NCI-H526 (cell line): ENCODE results near the gene GIPC2.
"Not testable (repeated sequence)": the region's sequence is repeated elsewhere in the genome, so short reads cannot be mapped to it uniquely, and the experiment has no call there.

Experiments
- DNase-seq, 2 experiments: peaks; one replicate each; lab custom pipeline; 2025; lab: John Stamatoyannopoulos, UW

Gene GIPC2

DNA sequence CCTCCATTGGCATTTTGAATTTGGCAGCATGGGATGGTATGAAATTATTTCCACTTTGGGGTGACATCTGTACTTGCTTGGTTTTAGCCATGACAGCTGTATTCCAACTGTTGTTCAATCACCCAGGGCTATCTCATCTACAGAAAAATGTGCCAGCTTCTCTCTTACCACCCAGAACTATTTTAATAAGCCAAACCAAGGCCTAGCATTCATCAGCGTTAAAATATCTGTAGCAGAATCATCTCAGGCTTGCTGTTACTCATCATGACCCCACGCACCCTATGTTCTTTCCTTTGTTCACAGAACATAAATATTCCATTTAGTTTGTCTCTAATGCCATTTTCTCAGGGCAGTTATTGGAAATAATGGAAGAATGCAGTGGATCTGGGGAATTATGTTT is 49.8 kb downstream of the GIPC2 start:
- DNase-seq = no peak

DNA sequence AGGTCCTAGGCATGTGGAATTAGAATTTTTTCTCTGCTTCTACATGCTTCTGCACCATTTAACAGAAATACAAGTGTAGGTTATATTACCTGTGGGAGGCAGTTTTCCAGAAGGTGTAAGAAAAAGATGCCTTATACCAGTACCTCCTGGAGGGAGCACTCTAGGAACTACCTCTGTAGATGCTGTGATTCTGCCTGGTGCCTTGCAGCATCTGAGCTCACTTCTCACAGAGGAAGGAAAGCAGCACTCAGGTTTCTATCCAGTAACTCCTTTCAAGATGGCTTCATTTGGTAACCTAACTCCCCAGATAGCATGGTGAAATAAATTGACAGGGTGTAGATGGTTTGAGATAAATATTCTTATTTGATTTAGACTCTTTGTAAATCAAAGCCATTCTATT is 50.3 kb downstream of the GIPC2 start:
- no peak for DNase-seq

DNA sequence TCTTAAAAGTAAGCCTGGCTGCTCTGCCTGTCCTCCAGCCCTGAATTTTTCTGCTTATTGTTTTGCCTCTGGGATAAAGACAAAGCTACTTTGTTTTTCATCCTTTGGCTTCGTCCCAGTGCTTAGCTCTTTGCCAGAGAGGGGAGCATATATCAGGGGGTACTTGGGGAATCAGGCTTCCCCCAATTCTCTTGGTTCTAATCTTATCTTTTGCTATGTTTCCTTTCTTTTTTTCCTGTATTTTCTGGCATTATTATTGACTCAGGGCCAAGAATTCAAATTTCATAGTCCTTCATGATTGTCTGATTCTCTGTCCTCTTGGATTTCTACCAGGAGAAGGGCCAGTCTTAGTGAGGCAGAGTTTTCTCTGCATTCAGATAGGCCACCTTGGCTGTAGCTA is 51.2 kb downstream of the GIPC2 start:
- DNase-seq = no peak

DNA sequence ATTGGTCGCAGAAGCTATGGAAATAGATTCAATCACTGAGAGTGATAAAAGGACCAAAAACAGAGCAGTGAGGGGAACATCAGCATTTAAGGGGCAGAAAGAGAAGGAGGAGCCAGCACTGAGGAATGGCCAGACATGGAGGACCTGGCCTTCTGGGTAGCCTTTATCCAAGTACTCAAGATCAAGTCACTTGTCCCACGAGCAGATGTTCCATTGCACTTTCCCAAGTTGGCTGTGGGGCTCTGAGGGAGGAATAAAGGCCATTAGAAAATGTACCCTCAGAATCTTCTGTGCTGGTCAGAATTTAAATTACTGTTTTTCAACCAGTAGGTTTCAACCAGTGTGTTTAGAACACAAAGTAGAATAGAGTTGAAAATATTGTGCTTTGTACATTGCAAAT is 55.3 kb downstream of the GIPC2 start:
- no peak for DNase-seq

GRCh38 chr1:78101514-78101913 is 55.7 kb downstream of the GIPC2 start:
- no peak for DNase-seq

DNA sequence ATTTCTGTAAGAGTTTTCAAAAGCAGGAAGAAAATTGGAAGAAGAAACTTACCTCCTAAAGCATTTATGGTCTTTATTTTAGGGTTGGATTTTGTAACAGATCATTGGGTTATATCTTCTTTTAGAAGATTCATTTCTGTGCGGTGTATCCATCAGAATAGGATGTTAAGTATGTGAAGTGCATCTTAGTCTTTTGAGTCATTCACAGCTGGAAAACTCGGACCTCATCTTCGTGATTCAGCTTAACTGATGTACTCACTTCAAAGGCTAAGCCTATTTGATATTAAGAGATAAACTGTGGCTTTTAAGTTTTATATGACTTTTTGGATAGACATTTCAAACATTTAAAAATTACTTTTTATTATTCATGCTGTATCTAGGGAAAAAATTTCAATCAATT is 56.3 kb downstream of the GIPC2 start:
- no peak for DNase-seq

DNA sequence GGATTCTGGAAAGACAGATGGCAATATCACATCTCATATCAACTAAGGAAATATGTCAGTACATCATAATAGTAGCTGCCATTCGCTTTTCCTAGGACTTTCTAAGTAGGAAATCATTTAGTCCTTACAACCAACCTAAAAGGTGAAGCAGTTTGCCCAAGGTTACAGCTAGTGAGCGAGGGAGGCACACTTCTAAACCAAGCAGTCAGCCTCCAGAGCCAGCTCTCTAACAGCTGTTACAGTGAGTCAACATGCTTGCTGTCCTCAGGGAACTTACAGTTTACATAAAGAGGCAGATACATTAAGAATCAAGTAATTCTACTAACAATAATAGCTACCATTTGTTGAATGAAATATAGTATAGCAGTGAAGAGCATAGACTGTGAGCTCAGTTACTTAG is 57.1 kb downstream of the GIPC2 start:
- no peak for DNase-seq

DNA sequence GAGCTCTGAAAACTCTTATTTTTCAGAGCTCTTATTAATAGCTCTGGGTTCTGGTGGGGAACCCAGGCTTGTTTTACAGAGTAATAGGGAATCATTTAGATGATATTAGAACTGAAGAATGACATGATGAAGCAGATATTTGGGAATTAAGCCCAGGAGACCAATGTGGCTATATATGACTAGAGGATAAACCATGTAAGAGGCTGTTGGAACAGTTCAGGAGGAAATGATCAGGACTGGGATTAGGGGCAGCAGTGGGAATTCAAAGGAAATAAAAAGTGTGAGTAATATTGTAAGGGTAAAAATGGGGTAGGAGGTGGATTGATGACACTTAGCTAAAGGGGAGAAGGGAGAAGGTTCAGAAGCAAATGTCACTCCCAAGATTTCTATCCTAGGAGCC is 58.6 kb downstream of the GIPC2 start:
- DNase-seq = no peak

DNA sequence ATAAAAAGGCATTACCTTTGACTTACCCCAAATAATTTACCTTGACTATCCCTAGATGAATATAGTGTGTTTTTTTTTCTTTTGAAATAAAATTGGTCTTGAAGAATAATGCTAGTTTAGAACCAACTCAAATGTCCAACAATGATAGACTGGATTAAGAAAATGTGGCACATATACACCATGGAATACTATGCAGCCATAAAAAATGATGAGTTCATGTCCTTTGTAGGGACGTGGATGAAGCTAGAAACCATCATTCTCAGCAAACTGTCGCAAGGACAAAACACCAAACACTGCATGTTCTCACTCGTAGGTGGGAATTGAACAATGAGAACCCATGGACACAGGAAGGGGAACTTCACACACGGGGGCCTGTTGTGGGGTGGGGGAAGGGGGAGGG is 63.9 kb downstream of the GIPC2 start:
- not testable (repeated sequence) for DNase-seq

DNA sequence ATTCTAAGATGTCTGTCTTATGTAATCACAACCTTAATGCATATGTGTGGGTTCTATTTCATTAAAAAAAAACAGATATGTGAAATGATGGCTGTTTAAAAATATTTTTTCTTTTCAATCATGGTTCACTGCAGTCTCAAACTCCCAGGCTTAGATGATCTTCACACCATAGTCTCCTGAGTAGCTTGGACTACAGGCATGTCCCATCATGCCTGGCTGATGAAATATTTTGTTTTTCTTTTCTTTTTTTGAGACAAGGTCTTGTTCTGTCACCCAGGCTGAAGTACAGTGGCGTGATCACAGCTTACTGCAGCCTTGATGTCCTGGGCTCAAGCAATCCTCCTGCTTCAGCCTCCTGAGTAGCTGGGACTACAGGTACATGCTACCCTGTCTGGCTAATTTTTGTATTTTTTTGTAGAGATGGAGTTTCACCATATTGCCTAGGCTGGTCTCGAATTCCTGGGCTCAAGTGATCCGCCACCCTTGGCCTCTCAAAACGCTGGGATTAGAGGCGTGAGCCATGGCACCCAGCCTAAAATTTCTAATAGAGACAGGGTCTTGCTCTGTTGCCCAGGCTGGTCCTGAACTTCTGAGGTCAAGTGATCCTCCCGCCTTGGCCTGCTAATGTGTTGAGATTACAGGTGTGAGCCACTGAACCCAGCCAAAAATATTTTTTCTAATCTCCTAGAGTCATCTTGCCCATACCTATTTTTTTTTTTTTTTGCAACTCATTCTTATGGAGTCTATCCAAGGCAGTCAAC is 67.6 kb downstream of the GIPC2 start:
- no peak for DNase-seq

- peak; percentile 58 to 91 for DNase-seq
These were observed 68.5 kb downstream of the GIPC2 start for GRCh38 chr1:78114034-78114956.

DNA sequence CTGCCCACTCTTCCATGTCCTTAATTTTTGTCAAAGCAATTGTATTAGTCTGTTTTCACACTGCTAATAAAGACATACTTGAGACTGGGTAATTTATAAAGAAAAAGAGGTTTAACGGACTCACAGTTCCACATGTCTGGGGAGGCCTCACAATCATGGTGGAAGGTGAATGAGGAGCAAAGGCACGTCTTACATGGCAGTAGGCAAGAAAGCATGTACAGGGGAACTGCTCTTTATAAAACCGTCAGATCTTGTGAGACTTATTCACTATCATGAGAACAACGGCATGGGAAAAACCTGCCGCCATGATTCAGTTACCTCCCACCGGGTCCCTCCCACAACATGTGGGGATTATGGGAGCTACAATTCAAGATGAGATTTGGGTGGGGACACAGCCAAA is 74.7 kb downstream of the GIPC2 start:
- DNase-seq = not testable (repeated sequence)

GRCh38 chr1:78121710-78122109 is 75.9 kb downstream of the GIPC2 start:
- no peak for DNase-seq

DNA sequence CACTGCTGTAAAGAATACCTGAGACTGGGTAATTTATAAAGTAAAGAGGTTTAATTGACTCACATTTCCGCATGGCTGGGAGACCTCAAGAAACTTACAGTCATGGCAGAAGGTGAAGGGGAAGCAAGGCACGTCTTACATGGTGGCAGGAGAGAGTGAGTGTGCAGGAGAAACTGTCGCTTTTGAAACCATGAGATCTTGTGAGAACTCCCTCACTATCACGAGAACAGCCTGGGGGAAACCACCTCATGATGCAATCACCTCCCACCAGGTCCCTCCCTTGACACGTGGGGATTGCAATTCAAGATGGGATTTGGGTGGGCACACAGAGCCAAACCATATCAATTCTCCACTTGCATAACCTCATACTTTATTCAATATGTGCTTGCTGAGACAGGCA is 76.6 kb downstream of the GIPC2 start:
- no peak for DNase-seq

- no peak for DNase-seq
These were observed 80.7 kb downstream of the GIPC2 start for GRCh38 chr1:78126506-78126905.

DNA sequence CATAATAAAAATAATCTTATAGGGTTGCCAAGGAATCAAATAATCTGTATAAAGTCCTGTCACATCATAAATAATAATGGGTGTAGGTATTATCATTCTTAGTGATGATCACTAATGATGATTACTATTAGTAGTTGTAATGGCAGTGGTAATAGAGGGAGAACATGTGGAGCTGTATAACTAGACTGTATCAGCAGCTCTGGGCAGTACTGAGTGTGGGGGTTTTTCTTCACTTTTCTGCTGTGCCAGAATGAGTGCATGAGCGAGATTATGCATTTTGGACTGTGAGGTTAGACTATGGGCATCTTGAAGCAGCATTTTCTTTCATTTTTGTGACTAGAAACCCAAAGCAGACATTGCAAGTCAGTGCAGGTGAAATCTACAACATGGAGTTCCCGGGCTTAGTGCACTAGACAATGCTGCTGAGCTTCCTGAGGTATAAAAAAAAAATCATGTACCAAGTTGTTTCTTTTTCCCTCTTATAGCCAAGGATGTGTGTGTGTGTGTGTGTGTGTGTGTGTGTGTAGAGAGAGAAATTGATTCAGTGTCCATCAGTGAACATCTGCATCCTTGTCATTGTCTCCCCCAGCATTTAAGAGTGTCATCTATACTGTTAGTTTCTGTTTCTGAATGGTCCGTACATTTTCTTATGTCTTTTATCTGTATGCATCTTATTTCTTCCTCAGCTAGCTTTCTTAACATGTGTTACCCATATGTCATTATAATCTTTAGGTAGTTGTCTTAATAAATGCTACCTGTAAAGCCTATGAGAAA is 86.6 kb downstream of the GIPC2 start:
- no peak for DNase-seq

GRCh38 chr1:78132948-78133322 is 87.2 kb downstream of the GIPC2 start:
- no peak for DNase-seq

DNA sequence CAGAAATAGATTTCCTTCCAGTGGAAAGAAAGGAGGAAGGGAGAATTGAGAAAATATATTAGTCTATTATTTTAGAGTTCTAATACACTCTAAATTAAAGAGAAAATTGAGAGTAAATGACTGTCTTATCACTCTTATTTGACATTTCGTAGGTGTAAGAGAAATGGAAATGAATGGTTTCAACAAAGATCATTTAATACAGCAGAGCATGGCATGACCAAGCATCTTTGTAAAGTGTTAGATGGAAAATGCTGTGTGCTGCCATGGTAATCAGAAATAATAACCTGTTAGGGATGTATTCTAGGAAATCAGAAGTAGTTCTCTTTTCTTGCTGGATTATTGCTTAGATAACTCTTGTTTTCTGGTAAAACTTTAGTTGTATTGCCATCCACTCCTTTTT is 90.9 kb downstream of the GIPC2 start:
- DNase-seq = no peak

DNA sequence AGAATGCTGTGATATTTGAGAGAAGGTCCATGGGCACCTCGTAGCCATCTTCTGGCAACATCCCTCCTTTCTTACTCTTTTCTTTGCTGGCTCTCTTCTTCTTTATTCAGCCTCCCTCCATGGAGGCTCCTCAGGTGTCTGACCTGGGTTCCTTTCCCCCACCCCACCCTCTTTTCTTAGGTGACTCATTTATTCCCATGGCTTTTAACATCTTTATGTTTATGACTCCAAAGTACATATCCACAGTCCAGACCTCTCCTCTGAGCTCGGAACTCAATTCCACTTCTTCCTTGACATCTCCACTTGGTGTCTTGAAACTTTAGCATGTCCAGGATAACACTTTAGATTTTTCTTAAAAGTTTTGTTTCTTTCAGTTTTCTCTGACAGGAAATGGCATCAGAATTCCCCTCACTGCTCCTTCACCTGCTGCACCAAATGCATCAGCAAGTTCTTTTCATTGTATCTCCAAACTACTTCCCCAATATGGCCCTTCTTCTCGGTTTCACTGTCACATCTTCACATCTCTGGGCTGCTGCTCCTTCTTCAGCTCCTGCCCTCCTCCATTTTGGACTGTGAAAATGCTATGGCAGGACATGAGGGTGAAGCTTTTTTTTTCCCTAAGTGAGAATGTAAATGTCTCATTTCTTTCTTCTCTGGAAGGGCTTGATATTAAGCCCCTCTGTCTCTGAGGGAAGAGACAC is 95.9 kb downstream of the GIPC2 start:
- DNase-seq = no peak

DNA sequence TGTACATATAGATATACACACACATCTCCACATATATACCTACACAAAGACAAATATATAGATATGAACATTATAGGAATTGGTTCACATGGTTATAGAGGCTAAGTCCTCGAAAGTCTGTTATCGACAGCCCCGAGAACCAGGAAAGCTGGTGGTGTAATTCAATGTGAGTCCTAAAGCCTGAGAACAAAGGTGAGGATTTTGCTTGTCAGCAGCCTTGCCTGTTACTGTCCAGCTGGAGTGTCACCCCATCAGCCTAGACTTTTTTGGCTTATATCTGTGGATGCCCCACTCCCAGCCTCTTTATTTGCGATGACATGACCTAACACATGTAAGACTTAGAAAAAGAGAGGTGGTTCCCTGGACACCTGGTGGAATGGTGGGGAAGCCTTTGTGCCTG is 97.0 kb downstream of the GIPC2 start:
- no peak for DNase-seq

DNA sequence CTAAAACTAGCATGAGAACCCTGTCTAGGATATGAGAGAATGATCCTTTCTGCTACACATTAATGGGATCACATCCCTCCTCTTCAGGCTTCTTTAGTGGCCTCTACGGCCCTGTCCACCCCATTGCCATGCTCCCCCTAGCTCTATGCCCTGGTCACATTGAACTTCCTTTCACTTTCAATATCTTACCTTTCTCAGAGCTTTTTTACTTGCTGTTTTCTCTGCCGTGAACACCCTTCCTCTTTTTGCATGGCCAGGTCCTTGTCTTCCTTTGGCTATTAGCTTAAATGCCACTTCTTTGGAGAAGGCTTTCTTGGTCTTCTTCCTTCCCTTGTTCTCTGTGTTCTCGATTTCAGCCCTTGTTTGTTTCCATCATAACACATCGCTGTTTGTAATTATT is 97.4 kb downstream of the GIPC2 start:
- DNase-seq = no peak

DNA sequence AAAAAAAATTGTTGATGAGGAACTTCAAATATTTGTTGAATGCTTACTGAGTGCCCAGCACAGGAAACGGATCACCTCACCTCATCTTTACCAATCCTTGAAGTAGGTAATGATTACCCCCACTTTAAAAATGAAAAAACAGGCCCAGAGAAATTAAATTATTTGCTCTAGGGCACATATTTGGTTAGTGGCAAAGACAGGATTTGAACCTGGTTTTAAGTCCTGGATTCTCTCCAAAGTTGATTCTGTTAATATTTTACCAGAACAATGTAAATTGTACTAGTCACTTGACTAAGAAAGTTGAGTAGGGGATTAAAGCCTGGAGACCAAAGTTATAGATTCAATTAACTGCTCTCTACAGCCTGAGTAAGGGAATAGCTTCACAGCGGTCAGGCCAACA is 97.9 kb downstream of the GIPC2 start:
- no peak for DNase-seq
